H9 (cell line): ENCODE measurements around the gene PARK7. TPM values are rescaled to one million over a fixed set of nuclear protein-coding genes. Genes with fewer than 3 reads are reported as not detected.

Experiments used
- DNase-seq: peaks from one replicate; pipeline ENCODE4 v3.0.0-alpha.2; 2017
- H2AFZ ChIP-seq: one replicate; pipeline ENCODE4 v1.6.1; 2013; ENCODE audit warnings: mild to moderate bottlenecking, low read length, control low read depth, moderate library complexity
- H2AK5ac ChIP-seq: 2 replicates; pipeline ENCODE4 v1.6.1; 2013; ENCODE audit warnings: low read length, control low read depth, mixed read lengths; ENCODE audit not compliant: insufficient read length
- H2BK120ac ChIP-seq: one replicate; pipeline ENCODE4 v1.6.1; 2013; ENCODE audit warnings: low read depth, mild to moderate bottlenecking, low read length, control low read depth, inconsistent platforms; ENCODE audit not compliant: poor library complexity, severe bottlenecking
- H2BK12ac ChIP-seq: 2 replicates; pipeline ENCODE4 v1.6.1; 2013; ENCODE audit warnings: low read length, control low read depth, mixed read lengths, low read depth; ENCODE audit not compliant: insufficient read length
- H2BK15ac ChIP-seq: 2 replicates; pipeline ENCODE4 v1.6.1; 2013; ENCODE audit warnings: low read depth, low read length, control low read depth
- H2BK20ac ChIP-seq: one replicate; pipeline ENCODE4 v1.6.1; 2013; ENCODE audit warnings: low read depth, mild to moderate bottlenecking, low read length, control low read depth, inconsistent platforms; ENCODE audit not compliant: poor library complexity, severe bottlenecking
- H2BK5ac ChIP-seq: 2 replicates; pipeline ENCODE4 v1.6.1; 2013; ENCODE audit warnings: low read length, control low read depth, mixed read lengths; ENCODE audit not compliant: insufficient read length
- H3K14ac ChIP-seq: 2 replicates; pipeline ENCODE4 v1.6.1; 2013; ENCODE audit warnings: low read length, control low read depth; ENCODE audit not compliant: insufficient read depth
- H3K18ac ChIP-seq: 2 replicates; pipeline ENCODE4 v1.6.1; 2013; ENCODE audit warnings: low read depth, mild to moderate bottlenecking, mixed read lengths, low read length, control low read depth; ENCODE audit not compliant: insufficient read length
- H3K23ac ChIP-seq: 2 replicates; pipeline ENCODE4 v1.6.1; 2013; ENCODE audit warnings: low read length, control low read depth, mixed read lengths, low read depth; ENCODE audit not compliant: insufficient read length
- H3K23me2 ChIP-seq: 2 replicates; pipeline ENCODE4 v1.6.1; 2013; ENCODE audit warnings: low read depth, mild to moderate bottlenecking, mixed read lengths, low read length, control low read depth; ENCODE audit not compliant: insufficient read length, poor library complexity, severe bottlenecking
- H3K27ac ChIP-seq: 2 replicates; pipeline ENCODE4 v1.5.1; 2013; ENCODE audit warnings: low read length, control low read depth, mixed read lengths, low read depth; ENCODE audit not compliant: insufficient read length
- H3K27me3 ChIP-seq: 2 replicates; pipeline ENCODE4 v1.6.1; 2013; ENCODE audit warnings: low read length, control low read depth, inconsistent platforms; ENCODE audit not compliant: insufficient read depth
- H3K4ac ChIP-seq: 2 replicates; pipeline ENCODE4 v1.6.1; 2013; ENCODE audit warnings: low read depth, mild to moderate bottlenecking, control low read depth, inconsistent platforms, low read length, moderate library complexity
- H3K4me1 ChIP-seq: 2 replicates; pipeline ENCODE4 v1.6.1; 2013; ENCODE audit warnings: low read length, control low read depth, inconsistent platforms; ENCODE audit not compliant: insufficient read depth
- H3K4me2 ChIP-seq: 2 replicates; pipeline ENCODE4 v1.6.1; 2013; ENCODE audit warnings: low read length, control low read depth, mixed read lengths; ENCODE audit not compliant: insufficient read length, insufficient read depth
- H3K56ac ChIP-seq: 2 replicates; pipeline ENCODE4 v1.6.1; 2013; ENCODE audit warnings: low read depth, mild to moderate bottlenecking, mixed read lengths, low read length, control low read depth; ENCODE audit not compliant: insufficient read length
- H3K79me1 ChIP-seq: 2 replicates; pipeline ENCODE4 v1.6.1; 2013; ENCODE audit warnings: low read depth, mild to moderate bottlenecking, moderate library complexity, low read length, control low read depth, inconsistent platforms; ENCODE audit not compliant: insufficient read depth, poor library complexity, severe bottlenecking
- H3K79me2 ChIP-seq: 2 replicates; pipeline ENCODE4 v1.6.1; 2013; ENCODE audit warnings: low read length, control low read depth, inconsistent platforms; ENCODE audit not compliant: insufficient read depth
- H3K9ac ChIP-seq: 2 replicates; pipeline ENCODE4 v1.6.1; 2013; ENCODE audit warnings: low read length, control low read depth, mixed read lengths; ENCODE audit not compliant: insufficient read length; ENCODE audit errors: extremely low read depth
- H3K9me3 ChIP-seq: one replicate; pipeline ENCODE4 v1.6.1; 2013; ENCODE audit warnings: low read depth, low read length, inconsistent platforms; ENCODE audit not compliant: control insufficient read depth
- H3T11ph ChIP-seq: one replicate; pipeline ENCODE4 v1.6.1; 2013; ENCODE audit warnings: mild to moderate bottlenecking, low read length, control low read depth, inconsistent platforms
- H4K20me1 ChIP-seq: one replicate; pipeline ENCODE4 v1.6.1; 2013; ENCODE audit not compliant: control insufficient read depth, insufficient read length, insufficient read depth
- H4K5ac ChIP-seq: 2 replicates; pipeline ENCODE4 v1.6.1; 2013; ENCODE audit warnings: low read depth, mild to moderate bottlenecking, mixed read lengths, low read length, control low read depth; ENCODE audit not compliant: insufficient read length
- H4K8ac ChIP-seq: replicated peaks from 2 replicates; pipeline ENCODE4 v1.6.1; 2013; ENCODE audit warnings: low read length, control low read depth, mixed read lengths, low read depth; ENCODE audit not compliant: insufficient read length
- H4K91ac ChIP-seq: 2 replicates; pipeline ENCODE4 v1.6.1; 2013; ENCODE audit warnings: low read depth, mild to moderate bottlenecking, moderate library complexity, mixed read lengths, low read length, control low read depth; ENCODE audit not compliant: insufficient read length
- H3K27ac Mint-ChIP-seq, 3 experiments: 2 replicates in 2 of 3; 3 replicates in 1 of 3; pipeline ENCODE4 v1.8.0; 2020 to 2021; ENCODE audit warnings: mixed read lengths in 3 of 3, mild to moderate bottlenecking in 1 of 3, moderate library complexity in 1 of 3
- H3K27me3 Mint-ChIP-seq: 2 replicates; pipeline ENCODE4 v1.8.0; 2021; ENCODE audit warnings: low read depth, mild to moderate bottlenecking, moderate library complexity, mixed read lengths
- H3K36me3 Mint-ChIP-seq, 3 experiments: 2 replicates in 2 of 3; 3 replicates in 1 of 3; pipeline ENCODE4 v1.8.0; 2020 to 2021; ENCODE audit warnings: low read depth in 3 of 3, mixed read lengths in 3 of 3; ENCODE audit not compliant: insufficient read depth in 1 of 3
- H3K4me1 Mint-ChIP-seq, 2 experiments: 2 replicates each; pipeline ENCODE4 v1.8.0; 2020; ENCODE audit warnings: mixed read lengths in 2 of 2
- H3K4me3 Mint-ChIP-seq, 2 experiments: 2 replicates in 1 of 2; 3 replicates in 1 of 2; pipeline ENCODE4 v1.8.0; 2020 to 2021; ENCODE audit warnings: mild to moderate bottlenecking in 2 of 2, mixed read lengths in 2 of 2, moderate library complexity in 1 of 2
- H3K9me3 Mint-ChIP-seq, 2 experiments: 2 replicates in 1 of 2; 3 replicates in 1 of 2; pipeline ENCODE4 v1.8.0; 2020; ENCODE audit warnings: mild to moderate bottlenecking in 2 of 2, mixed read lengths in 2 of 2, moderate library complexity in 1 of 2
- CTCF ChIP-seq: fragments of 200-600 bp; sonication (generic); conservative IDR thresholded peaks from 3 replicates; pipeline ENCODE4 v1.8.0; 2021; ENCODE audit warnings: antibody characterized with exemption, mild to moderate bottlenecking
- WGBS: extraction: QIAGEN DNeasy Blood & Tissue Kit; methylation state at CpG from one replicate; pipeline ENCODE4 v1.1.7; 2013; ENCODE audit warnings: missing lambda C conversion rate, low lambda C conversion rate, mixed read lengths; ENCODE audit not compliant: insufficient read length; ENCODE audit errors: extremely low coverage; 5-methylcytosine and 5-hydroxymethylcytosine counted together
- total RNA-seq: library from RNA; stranded (reverse); gene quantifications from 2 replicates; pipeline ENCODE4 v1.2.1, GENCODE V29; 2021

PARK7 gene
- total RNA-seq, 1 experiment from 2014 or later: 370 TPM

- no peak overlapping the region for H3K9ac ChIP-seq
- H3K23ac ChIP-seq: no peak overlapping the region
- H3K9me3 ChIP-seq: no peaks in the 10 kb centered on the region
- H2BK12ac ChIP-seq: no peak overlapping the region
- H2AFZ ChIP-seq: peak overlapping the region; percentile 4
- no peak overlapping the region for H4K5ac ChIP-seq
- Mint-ChIP-seq H3K9me3 (no peaks in the 10 kb centered on the region), H3K4me3 (no peak overlapping the region), H3K36me3 (no peaks in the 10 kb centered on the region), H3K27ac (no peak overlapping the region), H3K27me3 (no peaks in the 10 kb centered on the region), H3K4me1 (no peaks in the 10 kb centered on the region)
- no peak overlapping the region for H4K91ac ChIP-seq
- no peak overlapping the region for H3K27ac ChIP-seq
- H3T11ph ChIP-seq: no peak overlapping the region
- H3K79me1 ChIP-seq: no peaks in the 10 kb centered on the region
- H2BK5ac ChIP-seq: no peak overlapping the region
- H4K20me1 ChIP-seq: no peaks in the 10 kb centered on the region
- no CpG with 5 or more reads among the region's 7 CpGs for WGBS
- no peak overlapping the region for H2AK5ac ChIP-seq
- DNase-seq: no peak
- no peak for TF ChIP-seq CTCF
- H3K14ac ChIP-seq: no peak overlapping the region
- no peak overlapping the region for H2BK120ac ChIP-seq
- no peaks in the 10 kb centered on the region for H3K27me3 ChIP-seq
- H3K56ac ChIP-seq: no peak overlapping the region
- no peaks in the 10 kb centered on the region for H3K4me1 ChIP-seq
- no peak overlapping the region for H2BK15ac ChIP-seq
- no peak overlapping the region for H4K8ac ChIP-seq
- no peaks in the 10 kb centered on the region for H3K79me2 ChIP-seq
- no peak overlapping the region for H3K4ac ChIP-seq
- no peaks in the 10 kb centered on the region for H3K23me2 ChIP-seq
- no peak overlapping the region for H3K4me2 ChIP-seq
- no peak overlapping the region for H3K18ac ChIP-seq
- H2BK20ac ChIP-seq: no peak overlapping the region
Measured at GRCh38 chr1:7921796-7922195, 39.7 kb upstream of the PARK7 start.
